HepG2 (cell line): ENCODE data around the gene CLASRP. TPM values are rescaled to one million over a fixed set of nuclear protein-coding genes. Genes with fewer than 3 reads are reported as not detected.

Experiments used
- FOXA3 ChIP-seq: IDR thresholded peaks from 2 replicates; pipeline ENCODE4 v1.6.1; 2016; ENCODE audit warnings: missing genetic modification reagents, missing compliant biosample characterization
- FOXM1 ChIP-seq: sonication (generic); formaldehyde crosslinking; IDR thresholded peaks from 2 replicates; pipeline ENCODE4 v1.5.0; 2020; ENCODE audit warnings: missing genetic modification reagents
- JUND ChIP-seq: sonication (generic); formaldehyde crosslinking; IDR thresholded peaks from 2 replicates; pipeline ENCODE4 v1.8.0; 2022; ENCODE audit warnings: mild to moderate bottlenecking, missing genetic modification reagents
- KMT2A ChIP-seq: sonication (generic); formaldehyde crosslinking; IDR thresholded peaks from 2 replicates; pipeline ENCODE4 v1.4.0; 2020; ENCODE audit warnings: missing genetic modification reagents
- MZF1 ChIP-seq: sonication (generic); formaldehyde crosslinking; IDR thresholded peaks from 2 replicates; pipeline ENCODE4 v1.8.1; 2023; ENCODE audit warnings: mild to moderate bottlenecking, missing genetic modification reagents, borderline replicate concordance
- RELA ChIP-seq: sonication (generic); formaldehyde crosslinking; IDR thresholded peaks from 2 replicates; pipeline ENCODE4 v1.4.0; 2020; ENCODE audit warnings: missing genetic modification reagents
- ZBTB38 ChIP-seq: sonication (generic); formaldehyde crosslinking; IDR thresholded peaks from 2 replicates; pipeline ENCODE4 v1.5.1; 2020; ENCODE audit warnings: mild to moderate bottlenecking, missing genetic modification reagents
- ZNF12 ChIP-seq: sonication (generic); formaldehyde crosslinking; IDR thresholded peaks from 2 replicates; pipeline ENCODE4 v1.5.0; 2020; ENCODE audit warnings: missing genetic modification reagents
- ZNF253 ChIP-seq: sonication (generic); formaldehyde crosslinking; IDR thresholded peaks from 2 replicates; pipeline ENCODE4 v1.8.0; 2022; ENCODE audit warnings: mild to moderate bottlenecking, missing genetic modification reagents, borderline replicate concordance
- ZNF496 ChIP-seq: sonication (generic); formaldehyde crosslinking; IDR thresholded peaks from 2 replicates; pipeline ENCODE4 v1.8.1; 2023; ENCODE audit warnings: mild to moderate bottlenecking, moderate library complexity, missing genetic modification reagents; ENCODE audit not compliant: insufficient replicate concordance
- ZNF543 ChIP-seq: sonication (generic); formaldehyde crosslinking; IDR thresholded peaks from 2 replicates; pipeline ENCODE4 v1.4.0; 2020; ENCODE audit warnings: mild to moderate bottlenecking, missing genetic modification reagents
- polyA plus RNA-seq, 8 experiments: library from polyadenylated mRNA; depleted of rRNA in 3 of 8; stranded (reverse) in 7 of 8; unstranded in 1 of 8; fragments of >200 nt; fragmentation: Illumina TruSeq in 4 of 8; extraction: Trizol in 4 of 8; gene quantifications; 2 replicates each; pipeline versions ENCODE4 v1.2.1 to v1.2.3, GENCODE V29; 2011 to 2016; ENCODE audit warnings: low read depth in 4 of 8, missing spikeins in 1 of 8, mixed read lengths in 1 of 8; ENCODE audit not compliant: insufficient read depth in 1 of 8
- total RNA-seq, 5 experiments: library from RNA; depleted of rRNA; stranded (reverse); fragments of >200 nt; fragmentation: Illumina TruSeq; extraction: Trizol; gene quantifications; 2 replicates each; pipeline ENCODE4 v1.2.3, GENCODE V29; 2016; ENCODE audit warnings: low read depth in 1 of 5
- TF ChIP-seq, protein P1 (sequence below): sonication (generic); formaldehyde crosslinking; IDR thresholded peaks from 2 replicates; pipeline ENCODE4 v1.4.0; 2020; ENCODE audit warnings: missing genetic modification reagents
- TF ChIP-seq, protein P2 (sequence below): IDR thresholded peaks from 2 replicates; pipeline ENCODE4 v1.6.1; 2016; ENCODE audit warnings: mild to moderate bottlenecking
- TF ChIP-seq, protein P3 (sequence below), 2 experiments: sonication (generic) in 1 of 2; formaldehyde crosslinking in 1 of 2; IDR thresholded peaks; 2 replicates each; pipeline versions ENCODE4 v1.4.0 to v1.6.1; 2018 to 2020; ENCODE audit warnings: missing genetic modification reagents in 2 of 2, borderline replicate concordance in 1 of 2, low read depth in 1 of 2, mild to moderate bottlenecking in 1 of 2, missing biosample characterization in 1 of 2
- TF ChIP-seq, protein P4 (sequence below): IDR thresholded peaks from 2 replicates; pipeline ENCODE4 v1.4.0; 2020; ENCODE audit warnings: mild to moderate bottlenecking, missing genetic modification reagents
- TF ChIP-seq, protein P5 (sequence below): sonication (generic); formaldehyde crosslinking; IDR thresholded peaks from 2 replicates; pipeline ENCODE4 v1.8.0; 2022; ENCODE audit warnings: missing genetic modification reagents, mild to moderate bottlenecking, moderate library complexity, borderline replicate concordance

The CLASRP gene
- total and polyA plus RNA-seq, 2 of the 13 experiments (the other 11 are each of a cell fraction or from before 2014, with no cell fraction given): 32.0 to 51.4 TPM

DNA sequence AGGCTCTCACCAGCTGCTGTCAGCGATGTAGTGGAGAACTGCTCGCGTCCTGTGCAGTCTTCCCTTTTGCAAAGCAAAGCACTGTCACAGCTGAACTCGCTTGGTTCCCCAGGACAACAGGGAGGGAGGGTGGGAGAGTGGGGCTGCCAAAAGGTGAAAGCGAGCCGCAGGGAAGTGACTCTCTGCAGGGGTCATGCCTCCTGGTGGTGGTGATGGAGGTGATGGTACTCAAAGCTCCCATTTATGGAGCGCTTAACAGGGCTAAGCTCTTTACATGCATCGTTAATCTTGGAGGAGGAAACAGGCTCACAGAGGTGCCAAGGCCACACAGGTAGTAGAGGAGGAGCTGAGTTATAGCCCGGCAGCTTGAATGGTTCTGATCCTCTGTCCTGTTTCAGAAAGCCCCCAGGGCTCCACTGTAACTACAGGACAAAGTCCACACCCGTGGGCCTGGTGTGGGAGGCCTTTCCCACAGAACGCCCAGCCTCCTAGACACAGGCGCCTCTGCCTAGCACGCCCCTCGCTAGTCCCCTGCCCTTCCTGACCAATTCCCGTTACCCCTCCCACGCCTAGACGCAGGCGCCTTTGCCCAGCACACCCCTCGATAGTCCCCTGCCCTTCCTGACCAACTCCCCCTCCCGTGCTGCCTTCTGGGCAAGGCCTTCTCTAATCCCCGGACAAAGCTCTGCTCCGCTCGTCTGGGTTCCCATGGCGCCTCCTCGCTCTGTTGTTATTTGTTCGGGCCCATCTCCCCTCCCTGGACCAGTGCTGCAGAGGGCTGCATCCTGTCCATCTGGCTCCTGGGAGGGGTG is 64.9 kb downstream of the CLASRP start (continued):
- TF ChIP-seq, protein P1, sequence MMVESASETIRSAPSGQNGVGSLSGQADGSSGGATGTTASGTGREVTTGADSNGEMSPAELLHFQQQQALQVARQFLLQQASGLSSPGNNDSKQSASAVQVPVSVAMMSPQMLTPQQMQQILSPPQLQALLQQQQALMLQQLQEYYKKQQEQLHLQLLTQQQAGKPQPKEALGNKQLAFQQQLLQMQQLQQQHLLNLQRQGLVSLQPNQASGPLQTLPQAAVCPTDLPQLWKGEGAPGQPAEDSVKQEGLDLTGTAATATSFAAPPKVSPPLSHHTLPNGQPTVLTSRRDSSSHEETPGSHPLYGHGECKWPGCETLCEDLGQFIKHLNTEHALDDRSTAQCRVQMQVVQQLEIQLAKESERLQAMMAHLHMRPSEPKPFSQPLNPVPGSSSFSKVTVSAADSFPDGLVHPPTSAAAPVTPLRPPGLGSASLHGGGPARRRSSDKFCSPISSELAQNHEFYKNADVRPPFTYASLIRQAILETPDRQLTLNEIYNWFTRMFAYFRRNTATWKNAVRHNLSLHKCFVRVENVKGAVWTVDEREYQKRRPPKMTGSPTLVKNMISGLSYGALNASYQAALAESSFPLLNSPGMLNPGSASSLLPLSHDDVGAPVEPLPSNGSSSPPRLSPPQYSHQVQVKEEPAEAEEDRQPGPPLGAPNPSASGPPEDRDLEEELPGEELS: peak; percentile 63; the same call in 1 of the 2 replicates
- TF ChIP-seq, protein P2, sequence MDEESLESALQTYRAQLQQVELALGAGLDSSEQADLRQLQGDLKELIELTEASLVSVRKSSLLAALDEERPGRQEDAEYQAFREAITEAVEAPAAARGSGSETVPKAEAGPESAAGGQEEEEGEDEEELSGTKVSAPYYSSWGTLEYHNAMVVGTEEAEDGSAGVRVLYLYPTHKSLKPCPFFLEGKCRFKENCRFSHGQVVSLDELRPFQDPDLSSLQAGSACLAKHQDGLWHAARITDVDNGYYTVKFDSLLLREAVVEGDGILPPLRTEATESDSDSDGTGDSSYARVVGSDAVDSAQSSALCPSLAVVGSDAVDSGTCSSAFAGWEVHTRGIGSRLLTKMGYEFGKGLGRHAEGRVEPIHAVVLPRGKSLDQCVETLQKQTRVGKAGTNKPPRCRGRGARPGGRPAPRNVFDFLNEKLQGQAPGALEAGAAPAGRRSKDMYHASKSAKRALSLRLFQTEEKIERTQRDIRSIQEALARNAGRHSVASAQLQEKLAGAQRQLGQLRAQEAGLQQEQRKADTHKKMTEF: peak; percentile 55
- TF ChIP-seq, protein P3, sequence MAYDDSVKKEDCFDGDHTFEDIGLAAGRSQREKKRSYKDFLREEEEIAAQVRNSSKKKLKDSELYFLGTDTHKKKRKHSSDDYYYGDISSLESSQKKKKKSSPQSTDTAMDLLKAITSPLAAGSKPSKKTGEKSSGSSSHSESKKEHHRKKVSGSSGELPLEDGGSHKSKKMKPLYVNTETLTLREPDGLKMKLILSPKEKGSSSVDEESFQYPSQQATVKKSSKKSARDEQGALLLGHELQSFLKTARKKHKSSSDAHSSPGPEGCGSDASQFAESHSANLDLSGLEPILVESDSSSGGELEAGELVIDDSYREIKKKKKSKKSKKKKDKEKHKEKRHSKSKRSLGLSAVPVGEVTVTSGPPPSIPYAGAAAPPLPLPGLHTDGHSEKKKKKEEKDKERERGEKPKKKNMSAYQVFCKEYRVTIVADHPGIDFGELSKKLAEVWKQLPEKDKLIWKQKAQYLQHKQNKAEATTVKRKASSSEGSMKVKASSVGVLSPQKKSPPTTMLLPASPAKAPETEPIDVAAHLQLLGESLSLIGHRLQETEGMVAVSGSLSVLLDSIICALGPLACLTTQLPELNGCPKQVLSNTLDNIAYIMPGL (CRISPR knock-in tag; IDR thresholded peaks at IDR 0.05; ENCODE audit: borderline replicate concordance in 1 of 2, low read depth in 1 of 2): peak in 1 of 2 experiments; percentile 17; a peak in 2 of 4 replicates
- 0 out of 2 replicates have a peak, but pooled peaks have one; percentile 35 for TF ChIP-seq ZNF253 (CRISPR knock-in tag)
- peak; percentile 64; the same call in 1 of the 2 replicates for TF ChIP-seq KMT2A (CRISPR knock-in tag)
- peak; percentile 23 for TF ChIP-seq FOXA3
- TF ChIP-seq, protein P4, sequence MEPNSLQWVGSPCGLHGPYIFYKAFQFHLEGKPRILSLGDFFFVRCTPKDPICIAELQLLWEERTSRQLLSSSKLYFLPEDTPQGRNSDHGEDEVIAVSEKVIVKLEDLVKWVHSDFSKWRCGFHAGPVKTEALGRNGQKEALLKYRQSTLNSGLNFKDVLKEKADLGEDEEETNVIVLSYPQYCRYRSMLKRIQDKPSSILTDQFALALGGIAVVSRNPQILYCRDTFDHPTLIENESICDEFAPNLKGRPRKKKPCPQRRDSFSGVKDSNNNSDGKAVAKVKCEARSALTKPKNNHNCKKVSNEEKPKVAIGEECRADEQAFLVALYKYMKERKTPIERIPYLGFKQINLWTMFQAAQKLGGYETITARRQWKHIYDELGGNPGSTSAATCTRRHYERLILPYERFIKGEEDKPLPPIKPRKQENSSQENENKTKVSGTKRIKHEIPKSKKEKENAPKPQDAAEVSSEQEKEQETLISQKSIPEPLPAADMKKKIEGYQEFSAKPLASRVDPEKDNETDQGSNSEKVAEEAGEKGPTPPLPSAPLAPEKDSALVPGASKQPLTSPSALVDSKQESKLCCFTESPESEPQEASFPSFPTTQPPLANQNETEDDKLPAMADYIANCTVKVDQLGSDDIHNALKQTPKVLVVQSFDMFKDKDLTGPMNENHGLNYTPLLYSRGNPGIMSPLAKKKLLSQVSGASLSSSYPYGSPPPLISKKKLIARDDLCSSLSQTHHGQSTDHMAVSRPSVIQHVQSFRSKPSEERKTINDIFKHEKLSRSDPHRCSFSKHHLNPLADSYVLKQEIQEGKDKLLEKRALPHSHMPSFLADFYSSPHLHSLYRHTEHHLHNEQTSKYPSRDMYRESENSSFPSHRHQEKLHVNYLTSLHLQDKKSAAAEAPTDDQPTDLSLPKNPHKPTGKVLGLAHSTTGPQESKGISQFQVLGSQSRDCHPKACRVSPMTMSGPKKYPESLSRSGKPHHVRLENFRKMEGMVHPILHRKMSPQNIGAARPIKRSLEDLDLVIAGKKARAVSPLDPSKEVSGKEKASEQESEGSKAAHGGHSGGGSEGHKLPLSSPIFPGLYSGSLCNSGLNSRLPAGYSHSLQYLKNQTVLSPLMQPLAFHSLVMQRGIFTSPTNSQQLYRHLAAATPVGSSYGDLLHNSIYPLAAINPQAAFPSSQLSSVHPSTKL (CRISPR knock-in tag): peak; percentile 57
- no peak for TF ChIP-seq MZF1 (CRISPR knock-in tag)
- TF ChIP-seq ZNF496 (CRISPR knock-in tag): no peak
- TF ChIP-seq, protein P5, sequence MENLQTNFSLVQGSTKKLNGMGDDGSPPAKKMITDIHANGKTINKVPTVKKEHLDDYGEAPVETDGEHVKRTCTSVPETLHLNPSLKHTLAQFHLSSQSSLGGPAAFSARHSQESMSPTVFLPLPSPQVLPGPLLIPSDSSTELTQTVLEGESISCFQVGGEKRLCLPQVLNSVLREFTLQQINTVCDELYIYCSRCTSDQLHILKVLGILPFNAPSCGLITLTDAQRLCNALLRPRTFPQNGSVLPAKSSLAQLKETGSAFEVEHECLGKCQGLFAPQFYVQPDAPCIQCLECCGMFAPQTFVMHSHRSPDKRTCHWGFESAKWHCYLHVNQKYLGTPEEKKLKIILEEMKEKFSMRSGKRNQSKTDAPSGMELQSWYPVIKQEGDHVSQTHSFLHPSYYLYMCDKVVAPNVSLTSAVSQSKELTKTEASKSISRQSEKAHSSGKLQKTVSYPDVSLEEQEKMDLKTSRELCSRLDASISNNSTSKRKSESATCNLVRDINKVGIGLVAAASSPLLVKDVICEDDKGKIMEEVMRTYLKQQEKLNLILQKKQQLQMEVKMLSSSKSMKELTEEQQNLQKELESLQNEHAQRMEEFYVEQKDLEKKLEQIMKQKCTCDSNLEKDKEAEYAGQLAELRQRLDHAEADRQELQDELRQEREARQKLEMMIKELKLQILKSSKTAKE (CRISPR knock-in tag): peak; percentile 19; the same call in 1 of the 2 replicates
- no peak for TF ChIP-seq ZNF543 (CRISPR knock-in tag)
- 0 out of 2 replicates have a peak, but pooled peaks have one; percentile 29 for TF ChIP-seq ZNF12 (CRISPR knock-in tag)
- TF ChIP-seq RELA: no peak
- no peak for TF ChIP-seq FOXM1
- peak; percentile 70; the same call in 1 of the 2 replicates for TF ChIP-seq ZBTB38 (CRISPR knock-in tag)
- no peak for TF ChIP-seq JUND (CRISPR knock-in tag)
